Lung (tissue), 12 donors: ENCODE results near the gene TINAG. TPM values are rescaled to one million over a fixed set of nuclear protein-coding genes. Genes with fewer than 3 reads are reported as not detected.

Experiments
- ATAC-seq: fragments of 200-7000 bp; cut with Tn5 transposase; one replicate; pipeline ENCODE4 v1.9.1; 2020; ENCODE audit warnings: moderate number of reproducible peaks; ENCODE audit not compliant: insufficient read depth, low FRiP score
- DNase-seq, 3 donors: peaks; one replicate each; pipeline ENCODE4 v3.0.0-alpha.2; 2013 to 2017
- H3K27ac ChIP-seq, 2 donors: one replicate each; pipeline ENCODE4 v1.5.1; 2013; ENCODE audit warnings: mild to moderate bottlenecking in 2 of 2, moderate library complexity in 2 of 2, control low read depth in 1 of 2, inconsistent platforms in 1 of 2, low read depth in 1 of 2, low read length in 1 of 2
- H3K27me3 ChIP-seq, 3 donors: one replicate each; pipeline ENCODE4 v1.5.1; 2013; ENCODE audit warnings: low read length in 2 of 3; ENCODE audit not compliant: control insufficient read depth in 3 of 3, insufficient read depth in 3 of 3
- H3K36me3 ChIP-seq, 4 donors: one replicate each; pipeline ENCODE4 v1.5.1; 2013; ENCODE audit warnings: low read length in 4 of 4, mild to moderate bottlenecking in 1 of 4, moderate library complexity in 1 of 4; ENCODE audit not compliant: control insufficient read depth in 4 of 4, insufficient read depth in 4 of 4
- H3K4me1 ChIP-seq, 5 donors: one replicate each; pipeline ENCODE4 v1.5.1; 2013; ENCODE audit warnings: low read length in 5 of 5, mild to moderate bottlenecking in 2 of 5, moderate library complexity in 1 of 5; ENCODE audit not compliant: control insufficient read depth in 5 of 5, insufficient read depth in 5 of 5
- H3K4me3 ChIP-seq: one replicate; pipeline ENCODE4 v1.5.1; 2013; ENCODE audit warnings: mild to moderate bottlenecking, control low read depth, moderate library complexity
- H3K9ac ChIP-seq, 2 donors: one replicate each; pipeline ENCODE4 v1.5.1; 2013; ENCODE audit warnings: low read length in 2 of 2, control low read depth in 1 of 2; ENCODE audit not compliant: insufficient read depth in 1 of 2
- H3K9me3 ChIP-seq, 4 donors: one replicate each; pipeline ENCODE4 v1.5.1; 2013; ENCODE audit warnings: low read length in 3 of 4, mild to moderate bottlenecking in 1 of 4, moderate library complexity in 1 of 4; ENCODE audit not compliant: control insufficient read depth in 4 of 4, insufficient read depth in 3 of 4
- CTCF ChIP-seq: IDR thresholded peaks from 2 replicates; pipeline ENCODE4 v1.5.1; 2012; ENCODE audit warnings: mild to moderate bottlenecking; ENCODE audit errors: control extremely low read depth, extremely low read depth
- WGBS, 2 donors: extraction: QIAGEN DNeasy Blood & Tissue Kit; methylation state at CpG; one replicate each; pipeline ENCODE4 v1.1.7; 2013; 5-methylcytosine and 5-hydroxymethylcytosine counted together
- polyA plus RNA-seq, 2 donors: library from polyadenylated mRNA; stranded (reverse); fragments of 200-250 nt; gene quantifications; one replicate each; pipeline ENCODE4 v1.2.1, GENCODE V29; 2013
- total RNA-seq, 2 donors: library from RNA; depleted of rRNA in 1 of 2; stranded (reverse); fragments of >200 nt in 1 of 2; gene quantifications; one replicate each; pipeline ENCODE4 v1.2.1, GENCODE V29; 2014 to 2021
- donor health status: control.
- donor health status: control.
- donor health status: Bipolar disorder and iron deficiency.
- donor health status: healthy.
- donor health status: DM: yes; HTN: yes; CAD: no.

Gene TINAG
- total and polyA plus RNA-seq, 4 donors, result not detected

GRCh38 chr6:54299542-54300269 is 8.5 kb upstream of the TINAG start:
- ATAC-seq, result no peak
- H3K9me3 ChIP-seq, result peaks cover 0 to 7% (median 0%) of the 10 kb centered on the region in 4 donors
- 79 to 84% methylated on average over 2 of the region's 2 CpGs for WGBS, 2 donors
- H3K27me3 ChIP-seq, result no peaks in the 10 kb centered on the region
- no peak overlapping the region for H3K9ac ChIP-seq
- no peak for DNase-seq
- no peak for TF ChIP-seq CTCF
- H3K36me3 ChIP-seq, result no peaks in the 10 kb centered on the region
- no peak overlapping the region for H3K27ac ChIP-seq
- H3K4me1 ChIP-seq, result no peaks in the 10 kb centered on the region
- no peak overlapping the region for H3K4me3 ChIP-seq

DNA sequence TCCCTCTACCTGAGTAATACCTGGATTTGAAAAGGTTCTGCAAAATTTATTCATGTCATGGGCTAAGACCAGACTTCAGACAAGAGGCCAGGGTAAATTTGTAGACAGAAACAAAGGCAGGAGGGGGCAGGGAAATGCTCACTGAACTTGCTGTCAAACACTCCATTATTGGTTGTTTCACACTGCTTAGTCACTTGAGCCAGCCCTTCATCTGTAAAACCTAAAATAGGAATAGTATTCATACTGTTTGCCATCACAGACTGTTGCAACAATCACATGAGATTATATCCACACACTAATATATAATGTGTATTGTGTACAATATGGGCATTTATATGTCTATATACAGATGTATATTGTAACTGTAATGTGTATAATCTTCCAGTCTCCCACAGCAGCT is 6.5 kb upstream of the TINAG start:
- DNase-seq (no peak), ATAC-seq (no peak)
- Histone ChIP-seq H3K27me3 (no peaks in the 10 kb centered on the region), H3K9ac (no peak overlapping the region), H3K4me3 (no peak overlapping the region), H3K9me3 (no peaks in the 10 kb centered on the region), H3K36me3 (no peaks in the 10 kb centered on the region), H3K27ac (no peak overlapping the region), H3K4me1 (no peaks in the 10 kb centered on the region)
- TF ChIP-seq CTCF, result no peak

- Histone ChIP-seq H3K4me1 (no peaks in the 10 kb centered on the region), H3K9me3 (no peaks in the 10 kb centered on the region), H3K4me3 (no peak overlapping the region), H3K27me3 (no peaks in the 10 kb centered on the region), H3K9ac (no peak overlapping the region), H3K27ac (no peak overlapping the region), H3K36me3 (no peaks in the 10 kb centered on the region)
- 56 to 70% methylated on average over 2 of the region's 2 CpGs for WGBS, 2 donors
- no peak for ATAC-seq
- TF ChIP-seq CTCF, result no peak
- no peak for DNase-seq
Observed at GRCh38 chr6:54307439-54307910, 766 bp upstream of the TINAG start.

DNA sequence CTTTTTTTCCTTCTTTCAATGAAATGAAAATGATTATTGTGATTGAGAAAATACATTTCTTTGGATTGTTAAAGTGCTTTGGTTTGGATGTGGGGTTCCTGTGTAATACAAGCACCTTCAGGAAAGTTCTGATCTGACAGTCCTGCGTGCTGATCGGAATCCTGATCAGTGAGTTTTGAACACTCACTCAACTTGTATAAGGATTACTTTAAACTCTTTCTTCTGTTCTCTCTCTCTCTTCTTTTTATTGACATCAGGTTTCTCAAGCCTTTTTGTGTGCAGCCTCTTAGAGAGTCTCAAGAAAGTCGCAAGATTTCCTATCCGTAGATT is 710 bp downstream of the TINAG start:
- H3K4me3 ChIP-seq, result no peak overlapping the region
- H3K9ac ChIP-seq, result no peak overlapping the region
- no peaks in the 10 kb centered on the region for H3K4me1 ChIP-seq
- H3K9me3 ChIP-seq, result no peaks in the 10 kb centered on the region
- DNase-seq (no peak), ATAC-seq (no peak)
- no peak for TF ChIP-seq CTCF
- 79 to 90% methylated on average over 4 of the region's 4 CpGs for WGBS, 2 donors
- H3K27me3 ChIP-seq, result no peaks in the 10 kb centered on the region
- H3K36me3 ChIP-seq, result no peaks in the 10 kb centered on the region
- no peak overlapping the region for H3K27ac ChIP-seq
